Neural cell (in vitro differentiated cells): ENCODE results near the gene RPS8. TPM values are rescaled to one million over a fixed set of nuclear protein-coding genes. Genes with fewer than 3 reads are reported as not detected.

ENCODE experiments used
- H2AFZ ChIP-seq: fragments of 200-600, 300-800 bp; sonication (generic), shearing (Covaris generic); 2 replicates; pipeline ENCODE4 v1.6.0; 2014; ENCODE audit warnings: low read depth, mild to moderate bottlenecking, antibody characterized with exemption, low read length, moderate library complexity
- H3F3A ChIP-seq: fragments of 200-600 bp; shearing (Covaris generic); 2 replicates; pipeline ENCODE4 v1.6.1; 2016; ENCODE audit warnings: mild to moderate bottlenecking, moderate library complexity, mixed read lengths, antibody characterized with exemption, low read length; ENCODE audit not compliant: insufficient read depth, poor library complexity, severe bottlenecking
- H3K27ac ChIP-seq: fragments of 200-600, 300-800 bp; sonication (generic), shearing (Covaris generic); 2 replicates; pipeline ENCODE4 v1.5.1; 2014; ENCODE audit warnings: mild to moderate bottlenecking, low read length, moderate library complexity
- H3K27me3 ChIP-seq: fragments of 300-800, 200-600 bp; sonication (generic), shearing (Covaris generic); 2 replicates; pipeline ENCODE4 v1.6.0; 2014; ENCODE audit warnings: mild to moderate bottlenecking, low read depth, low read length, moderate library complexity; ENCODE audit not compliant: insufficient read depth
- H3K36me3 ChIP-seq: fragments of 300-800, 200-600 bp; sonication (generic), shearing (Covaris generic); 2 replicates; pipeline ENCODE4 v1.5.1; 2014; ENCODE audit warnings: mild to moderate bottlenecking, antibody characterized with exemption, low read length, moderate library complexity; ENCODE audit not compliant: insufficient read depth
- H3K4me2 ChIP-seq: fragments of 300-800, 200-600 bp; sonication (generic), shearing (Covaris generic); 2 replicates; pipeline ENCODE4 v1.6.0; 2014; ENCODE audit warnings: mild to moderate bottlenecking, low read length
- H3K4me3 ChIP-seq: fragments of 300-800, 200-600 bp; sonication (generic), shearing (Covaris generic); 2 replicates; pipeline ENCODE4 v1.5.1; 2014; ENCODE audit warnings: mild to moderate bottlenecking, low read length, moderate library complexity
- H3K79me2 ChIP-seq: fragments of 200-600 bp; shearing (Covaris generic); replicated peaks from 2 replicates; pipeline ENCODE4 v1.6.0; 2014; ENCODE audit warnings: mild to moderate bottlenecking, low read length, moderate library complexity; ENCODE audit not compliant: insufficient read depth
- H3K9ac ChIP-seq: fragments of 300-800, 200-600 bp; sonication (generic), shearing (Covaris generic); 2 replicates; pipeline ENCODE4 v1.6.1; 2016; ENCODE audit warnings: mild to moderate bottlenecking, low read length, mixed read lengths
- H3K9me2 ChIP-seq: fragments of 200-600 bp; shearing (Covaris generic); 2 replicates; pipeline ENCODE4 v1.6.1; 2016; ENCODE audit warnings: mild to moderate bottlenecking, low read length, mixed read lengths; ENCODE audit not compliant: insufficient read depth
- H3K9me3 ChIP-seq: fragments of 200-600, 300-800 bp; sonication (generic), shearing (Covaris generic); 2 replicates; pipeline ENCODE4 v1.6.1; 2016; ENCODE audit warnings: mild to moderate bottlenecking, mixed run types, low read length, moderate library complexity, mixed read lengths
- H4K20me1 ChIP-seq: fragments of 200-600 bp; shearing (Covaris generic); 2 replicates; pipeline ENCODE4 v1.6.1; 2016; ENCODE audit warnings: mild to moderate bottlenecking, mixed run types; ENCODE audit not compliant: insufficient read depth
- EP300 ChIP-seq: fragments of 450-650 bp; conservative IDR thresholded peaks from 2 replicates; pipeline ENCODE4 v1.6.1; 2014; ENCODE audit warnings: antibody characterized with exemption, mild to moderate bottlenecking, moderate library complexity; ENCODE audit not compliant: poor library complexity, severe bottlenecking
- EZH2 ChIP-seq: fragments of 200-600, 300-800 bp; shearing (Covaris generic), sonication (generic); IDR thresholded peaks from 2 replicates; pipeline ENCODE4 v1.6.1; 2014; ENCODE audit warnings: antibody characterized with exemption, low read length, borderline replicate concordance, mild to moderate bottlenecking; ENCODE audit not compliant: insufficient read depth, poor library complexity, severe bottlenecking
- MXI1 ChIP-seq: fragments of 450-650 bp; conservative IDR thresholded peaks from 2 replicates; pipeline ENCODE4 v1.6.1; 2014; ENCODE audit warnings: antibody characterized with exemption, mild to moderate bottlenecking; ENCODE audit not compliant: poor library complexity, severe bottlenecking
- POLR2AphosphoS5 ChIP-seq: IDR thresholded peaks from 2 replicates; pipeline ENCODE4 v1.6.1; 2012
- RAD21 ChIP-seq: fragments of 450-650 bp; conservative IDR thresholded peaks from 2 replicates; pipeline ENCODE4 v1.6.1; 2014; ENCODE audit warnings: antibody characterized with exemption, mild to moderate bottlenecking, moderate library complexity
- polyA plus RNA-seq: library from polyadenylated mRNA; depleted of rRNA; stranded (reverse); fragments of >200 nt; gene quantifications from 2 replicates; pipeline ENCODE4 v1.2.3, GENCODE V29; 2014
- TF ChIP-seq, protein P1 (sequence below): fragments of 450-650 bp; IDR thresholded peaks from 2 replicates; pipeline ENCODE4 v1.5.1; 2014; ENCODE audit warnings: antibody characterized with exemption, mild to moderate bottlenecking, moderate library complexity; ENCODE audit not compliant: poor library complexity, severe bottlenecking
- TF ChIP-seq, protein P2 (sequence below): IDR thresholded peaks from 2 replicates; pipeline ENCODE4 v1.6.1; 2012; ENCODE audit warnings: borderline replicate concordance

The RPS8 gene
- polyA plus RNA-seq, 1 donor from 2014 or later = 2,015 TPM

DNA sequence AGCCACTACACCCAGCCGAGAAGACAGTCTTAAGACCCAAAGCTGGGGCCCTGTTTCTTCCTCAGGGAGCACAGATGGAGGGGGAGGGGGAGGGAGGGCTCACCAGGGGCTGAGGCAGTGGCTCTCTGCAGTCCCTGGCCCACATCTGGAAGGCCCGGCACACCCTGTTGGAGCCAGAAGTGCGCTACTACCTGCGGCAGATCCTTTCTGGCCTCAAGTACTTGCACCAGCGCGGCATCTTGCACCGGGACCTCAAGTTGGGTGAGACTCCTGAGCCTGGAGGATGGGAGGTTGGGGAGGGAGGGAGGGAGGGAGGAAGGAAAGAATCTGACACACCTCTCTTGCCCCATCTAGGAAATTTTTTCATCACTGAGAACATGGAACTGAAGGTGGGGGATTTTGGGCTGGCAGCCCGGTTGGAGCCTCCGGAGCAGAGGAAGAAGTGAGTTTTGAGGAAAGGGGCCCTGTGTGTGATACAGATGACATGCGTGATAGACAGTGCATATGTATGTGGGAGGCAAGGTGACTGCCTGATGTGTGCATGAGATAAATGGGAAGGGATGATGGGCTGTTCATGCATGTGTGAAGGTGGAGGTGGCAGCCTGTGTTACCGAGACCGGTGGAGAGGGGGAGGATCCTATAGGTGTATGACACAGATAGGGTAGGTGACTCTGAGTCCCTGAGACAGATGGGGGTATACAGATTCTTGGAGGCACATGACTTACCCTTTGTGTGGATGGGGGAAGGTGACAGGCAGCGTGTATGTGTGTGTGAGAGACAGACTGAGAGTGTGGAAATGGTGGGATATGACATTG lies 26.4 kb downstream of the RPS8 start:
- peak overlapping the region; percentile 39 for H3K4me2 ChIP-seq
- H3K9me2 ChIP-seq = no peaks in the 10 kb centered on the region
- no peaks in the 10 kb centered on the region for H3F3A ChIP-seq
- no peaks in the 10 kb centered on the region for H3K9me3 ChIP-seq
- H3K9ac ChIP-seq = peak overlapping the region; percentile 68
- H3K27me3 ChIP-seq = no peaks in the 10 kb centered on the region
- H4K20me1 ChIP-seq = no peaks in the 10 kb centered on the region
- no peak for TF ChIP-seq RAD21
- TF ChIP-seq, protein P1, sequence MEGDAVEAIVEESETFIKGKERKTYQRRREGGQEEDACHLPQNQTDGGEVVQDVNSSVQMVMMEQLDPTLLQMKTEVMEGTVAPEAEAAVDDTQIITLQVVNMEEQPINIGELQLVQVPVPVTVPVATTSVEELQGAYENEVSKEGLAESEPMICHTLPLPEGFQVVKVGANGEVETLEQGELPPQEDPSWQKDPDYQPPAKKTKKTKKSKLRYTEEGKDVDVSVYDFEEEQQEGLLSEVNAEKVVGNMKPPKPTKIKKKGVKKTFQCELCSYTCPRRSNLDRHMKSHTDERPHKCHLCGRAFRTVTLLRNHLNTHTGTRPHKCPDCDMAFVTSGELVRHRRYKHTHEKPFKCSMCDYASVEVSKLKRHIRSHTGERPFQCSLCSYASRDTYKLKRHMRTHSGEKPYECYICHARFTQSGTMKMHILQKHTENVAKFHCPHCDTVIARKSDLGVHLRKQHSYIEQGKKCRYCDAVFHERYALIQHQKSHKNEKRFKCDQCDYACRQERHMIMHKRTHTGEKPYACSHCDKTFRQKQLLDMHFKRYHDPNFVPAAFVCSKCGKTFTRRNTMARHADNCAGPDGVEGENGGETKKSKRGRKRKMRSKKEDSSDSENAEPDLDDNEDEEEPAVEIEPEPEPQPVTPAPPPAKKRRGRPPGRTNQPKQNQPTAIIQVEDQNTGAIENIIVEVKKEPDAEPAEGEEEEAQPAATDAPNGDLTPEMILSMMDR = peak; percentile 11
- TF ChIP-seq, protein P2, sequence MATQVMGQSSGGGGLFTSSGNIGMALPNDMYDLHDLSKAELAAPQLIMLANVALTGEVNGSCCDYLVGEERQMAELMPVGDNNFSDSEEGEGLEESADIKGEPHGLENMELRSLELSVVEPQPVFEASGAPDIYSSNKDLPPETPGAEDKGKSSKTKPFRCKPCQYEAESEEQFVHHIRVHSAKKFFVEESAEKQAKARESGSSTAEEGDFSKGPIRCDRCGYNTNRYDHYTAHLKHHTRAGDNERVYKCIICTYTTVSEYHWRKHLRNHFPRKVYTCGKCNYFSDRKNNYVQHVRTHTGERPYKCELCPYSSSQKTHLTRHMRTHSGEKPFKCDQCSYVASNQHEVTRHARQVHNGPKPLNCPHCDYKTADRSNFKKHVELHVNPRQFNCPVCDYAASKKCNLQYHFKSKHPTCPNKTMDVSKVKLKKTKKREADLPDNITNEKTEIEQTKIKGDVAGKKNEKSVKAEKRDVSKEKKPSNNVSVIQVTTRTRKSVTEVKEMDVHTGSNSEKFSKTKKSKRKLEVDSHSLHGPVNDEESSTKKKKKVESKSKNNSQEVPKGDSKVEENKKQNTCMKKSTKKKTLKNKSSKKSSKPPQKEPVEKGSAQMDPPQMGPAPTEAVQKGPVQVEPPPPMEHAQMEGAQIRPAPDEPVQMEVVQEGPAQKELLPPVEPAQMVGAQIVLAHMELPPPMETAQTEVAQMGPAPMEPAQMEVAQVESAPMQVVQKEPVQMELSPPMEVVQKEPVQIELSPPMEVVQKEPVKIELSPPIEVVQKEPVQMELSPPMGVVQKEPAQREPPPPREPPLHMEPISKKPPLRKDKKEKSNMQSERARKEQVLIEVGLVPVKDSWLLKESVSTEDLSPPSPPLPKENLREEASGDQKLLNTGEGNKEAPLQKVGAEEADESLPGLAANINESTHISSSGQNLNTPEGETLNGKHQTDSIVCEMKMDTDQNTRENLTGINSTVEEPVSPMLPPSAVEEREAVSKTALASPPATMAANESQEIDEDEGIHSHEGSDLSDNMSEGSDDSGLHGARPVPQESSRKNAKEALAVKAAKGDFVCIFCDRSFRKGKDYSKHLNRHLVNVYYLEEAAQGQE = no peak
- no peaks in the 10 kb centered on the region for H3K79me2 ChIP-seq
- no peaks in the 10 kb centered on the region for H3K36me3 ChIP-seq
- H2AFZ ChIP-seq = peak overlapping the region; percentile 45
- peak overlapping the region; percentile 89 for H3K4me3 ChIP-seq
- H3K27ac ChIP-seq = peak overlapping the region; percentile 39

DNA sequence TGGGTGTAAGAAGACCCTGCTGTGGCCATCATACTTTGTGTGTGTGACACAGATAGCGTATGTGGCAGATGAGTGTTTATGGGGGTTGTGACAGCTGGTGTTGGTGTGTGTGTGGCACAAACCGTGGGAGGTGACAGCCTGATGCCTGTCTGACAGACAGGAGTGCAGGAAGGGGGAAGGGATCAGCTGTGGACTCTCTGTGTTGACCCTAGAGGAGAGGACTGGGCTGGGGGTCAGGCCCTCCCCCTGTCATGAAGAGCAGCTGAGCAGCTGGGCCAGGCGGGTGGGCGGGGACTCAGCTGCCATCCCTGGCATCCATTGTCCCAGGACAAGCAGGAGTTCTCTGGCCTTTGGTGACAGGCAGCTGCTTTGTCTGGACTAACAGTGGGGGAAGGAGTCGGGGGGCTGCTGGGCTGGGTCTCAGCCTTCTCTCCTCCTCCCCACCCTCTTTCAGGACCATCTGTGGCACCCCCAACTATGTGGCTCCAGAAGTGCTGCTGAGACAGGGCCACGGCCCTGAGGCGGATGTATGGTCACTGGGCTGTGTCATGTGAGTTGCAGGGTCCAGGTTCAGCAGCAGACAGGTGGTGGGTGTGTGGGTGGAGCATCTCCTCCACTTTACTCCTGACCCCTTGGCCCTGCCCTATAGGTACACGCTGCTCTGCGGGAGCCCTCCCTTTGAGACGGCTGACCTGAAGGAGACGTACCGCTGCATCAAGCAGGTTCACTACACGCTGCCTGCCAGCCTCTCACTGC lies 27.1 kb downstream of the RPS8 start:
- peak overlapping the region; percentile 39 for H3K27ac ChIP-seq
- H3K4me2 ChIP-seq = peak overlapping the region; percentile 39
- no peaks in the 10 kb centered on the region for H3K36me3 ChIP-seq
- H2AFZ ChIP-seq = peak overlapping the region; percentile 45
- TF ChIP-seq MXI1 = no peak
- no peak for TF ChIP-seq EZH2
- TF ChIP-seq POLR2AphosphoS5 = peak; percentile 89
- TF ChIP-seq EP300 = peak; percentile 71
- TF ChIP-seq, protein P2 = peak; percentile 31
- no peaks in the 10 kb centered on the region for H4K20me1 ChIP-seq
- no peaks in the 10 kb centered on the region for H3K27me3 ChIP-seq
- H3K9me2 ChIP-seq = no peaks in the 10 kb centered on the region
- H3K9me3 ChIP-seq = no peaks in the 10 kb centered on the region
- H3F3A ChIP-seq = no peaks in the 10 kb centered on the region
- peak overlapping the region; percentile 89 for H3K4me3 ChIP-seq
- H3K9ac ChIP-seq = peak overlapping the region; percentile 68
- no peaks in the 10 kb centered on the region for H3K79me2 ChIP-seq
